GM21526 (cell line): Measurements from ENCODE around the gene ANHX.

Experiments
- ATAC-seq: cut with Tn5 transposase; IDR thresholded peaks from one replicate; pipeline ENCODE4 v1.9.1; 2021; ENCODE audit warnings: moderate library complexity; ENCODE audit not compliant: unreplicated experiment, low FRiP score

ANHX gene

DNA sequence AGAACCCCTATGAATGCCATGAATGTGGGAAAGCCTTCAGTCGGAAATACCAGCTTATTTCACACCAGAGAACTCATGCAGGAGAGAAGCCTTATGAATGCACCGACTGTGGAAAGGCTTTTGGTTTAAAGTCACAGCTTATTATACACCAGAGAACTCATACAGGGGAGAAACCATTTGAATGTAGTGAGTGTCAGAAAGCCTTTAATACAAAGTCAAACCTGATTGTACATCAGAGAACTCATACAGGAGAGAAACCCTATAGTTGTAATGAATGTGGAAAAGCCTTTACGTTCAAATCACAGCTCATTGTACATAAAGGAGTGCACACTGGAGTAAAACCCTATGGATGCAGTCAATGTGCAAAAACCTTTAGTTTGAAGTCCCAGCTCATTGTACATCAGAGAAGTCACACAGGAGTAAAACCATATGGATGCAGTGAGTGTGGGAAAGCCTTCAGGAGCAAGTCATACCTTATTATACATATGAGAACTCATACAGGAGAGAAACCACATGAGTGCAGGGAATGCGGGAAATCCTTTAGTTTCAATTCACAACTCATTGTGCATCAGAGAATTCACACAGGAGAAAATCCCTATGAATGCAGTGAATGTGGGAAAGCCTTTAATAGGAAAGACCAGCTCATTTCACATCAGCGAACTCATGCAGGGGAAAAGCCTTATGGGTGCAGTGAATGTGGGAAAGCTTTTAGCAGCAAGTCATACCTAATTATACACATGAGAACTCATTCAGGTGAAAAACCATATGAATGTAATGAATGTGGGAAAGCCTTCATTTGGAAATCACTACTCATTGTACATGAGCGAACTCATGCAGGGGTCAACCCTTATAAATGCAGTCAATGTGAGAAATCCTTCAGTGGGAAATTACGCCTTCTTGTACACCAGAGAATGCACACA, 32.1 kb downstream of the ANHX start:
- ATAC-seq = no peak

DNA sequence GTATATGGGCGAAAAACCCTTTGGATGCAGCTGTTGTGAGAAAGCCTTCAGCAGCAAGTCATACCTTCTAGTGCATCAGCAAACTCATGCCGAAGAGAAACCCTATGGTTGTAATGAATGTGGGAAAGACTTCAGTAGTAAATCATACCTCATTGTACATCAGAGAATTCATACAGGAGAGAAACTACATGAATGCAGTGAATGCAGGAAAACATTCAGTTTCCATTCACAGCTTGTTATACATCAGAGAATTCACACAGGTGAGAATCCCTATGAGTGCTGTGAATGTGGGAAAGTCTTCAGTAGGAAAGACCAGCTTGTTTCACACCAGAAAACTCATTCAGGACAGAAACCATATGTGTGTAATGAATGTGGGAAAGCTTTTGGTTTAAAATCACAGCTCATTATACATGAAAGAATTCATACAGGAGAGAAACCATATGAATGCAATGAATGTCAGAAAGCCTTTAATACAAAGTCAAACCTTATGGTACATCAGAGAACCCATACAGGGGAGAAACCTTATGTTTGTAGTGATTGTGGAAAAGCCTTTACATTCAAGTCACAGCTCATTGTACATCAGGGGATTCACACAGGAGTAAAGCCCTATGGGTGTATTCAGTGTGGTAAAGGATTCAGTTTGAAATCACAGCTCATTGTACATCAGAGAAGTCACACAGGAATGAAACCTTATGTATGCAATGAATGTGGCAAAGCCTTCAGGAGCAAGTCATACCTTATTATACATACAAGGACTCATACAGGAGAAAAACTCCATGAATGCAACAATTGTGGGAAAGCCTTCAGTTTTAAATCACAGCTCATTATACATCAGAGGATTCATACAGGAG, 33.0 kb downstream of the ANHX start:
- ATAC-seq = no peak

DNA sequence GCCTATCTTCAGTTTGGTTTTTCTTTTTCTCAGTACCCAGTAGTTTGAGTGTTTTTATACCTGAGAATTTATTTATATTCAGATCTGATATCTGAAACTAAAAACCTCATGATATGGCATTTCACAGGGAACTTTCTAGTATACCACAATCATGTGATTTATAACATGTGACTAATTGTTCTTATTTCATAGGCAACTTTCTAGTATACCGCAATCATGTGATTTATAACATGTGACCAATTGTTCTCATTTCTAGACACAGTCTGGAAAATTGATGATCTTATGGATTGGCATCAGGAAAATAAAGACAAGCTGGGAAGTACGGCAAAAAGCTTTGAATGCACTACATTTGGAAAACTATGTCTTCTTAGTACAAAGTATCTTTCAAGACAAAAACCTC, 33.8 kb downstream of the ANHX start:
- ATAC-seq = no peak

DNA sequence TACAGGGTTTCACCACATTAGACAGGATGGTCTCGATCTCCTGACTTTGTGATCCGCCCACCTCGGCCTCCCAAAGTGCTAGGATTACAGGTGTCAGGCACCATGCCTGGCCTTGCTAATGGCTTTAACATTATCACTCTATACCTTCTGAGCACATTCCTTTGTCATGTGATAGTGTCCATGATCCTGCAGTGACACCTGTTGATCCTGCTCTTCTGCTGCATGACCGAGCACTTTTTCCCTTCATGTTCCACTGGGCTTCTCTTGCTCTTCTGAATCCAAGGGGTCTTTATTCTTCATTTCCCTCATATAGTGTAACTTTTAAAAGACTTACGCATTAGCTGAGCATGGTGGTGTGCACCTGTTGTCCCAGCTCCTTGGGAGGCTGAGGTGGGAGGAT, 42.8 kb downstream of the ANHX start:
- no peak for ATAC-seq

DNA sequence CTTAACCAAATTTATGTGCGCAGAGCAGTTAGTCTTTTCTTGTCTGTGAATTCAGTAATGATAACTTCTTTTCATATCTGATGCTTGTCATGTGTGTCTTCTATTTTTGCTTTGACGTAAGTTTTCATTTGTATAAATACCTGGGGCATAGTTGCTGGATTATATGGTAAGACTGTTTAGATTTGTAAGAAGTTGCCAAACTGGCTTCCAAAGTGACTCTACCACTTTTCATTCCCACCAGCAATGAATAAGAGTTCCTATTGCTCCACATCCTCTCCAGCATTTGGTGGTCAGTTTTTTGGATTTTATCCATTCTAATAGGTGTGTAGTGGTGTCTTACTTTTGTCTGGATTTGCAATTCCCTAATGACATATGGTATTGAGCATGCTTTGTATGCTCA, 45.5 kb downstream of the ANHX start:
- ATAC-seq = no peak

DNA sequence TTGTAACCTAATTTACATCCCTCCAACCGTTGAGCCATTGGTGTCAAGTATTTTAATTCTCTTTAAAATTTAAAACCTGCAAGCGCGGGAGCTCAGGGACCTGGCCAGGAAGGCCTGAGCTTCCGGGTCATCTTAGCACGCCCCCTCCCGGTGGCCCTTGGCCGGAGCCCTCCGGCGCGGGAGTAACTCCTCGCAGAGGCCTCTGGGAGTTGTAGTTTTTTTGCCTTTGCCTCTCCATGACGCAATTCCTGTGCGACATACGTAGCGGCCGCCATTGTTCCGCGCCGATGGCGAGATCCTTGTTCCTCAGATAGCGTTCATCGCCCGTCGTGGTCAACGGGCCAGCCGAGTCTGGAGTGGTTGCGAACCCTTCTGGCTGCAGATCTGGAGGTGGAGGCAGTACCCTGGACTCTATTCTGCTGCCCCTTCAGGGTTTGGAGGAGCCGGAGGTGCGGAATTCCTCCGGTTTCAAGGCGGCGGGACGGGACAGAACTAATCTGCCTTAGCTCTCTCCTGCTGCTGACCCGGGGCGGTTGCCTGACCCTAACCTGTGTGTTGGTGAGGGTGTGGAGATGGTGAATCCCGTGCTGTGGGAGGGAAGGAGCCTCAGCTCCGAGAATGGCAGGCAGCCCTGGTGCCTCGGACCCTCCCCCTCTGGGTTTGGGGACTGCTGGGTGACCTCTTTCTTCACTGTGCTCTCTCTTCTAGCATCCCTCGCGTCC, 54.3 kb downstream of the ANHX start, which contains the start of gene ZNF268:
Gene ZNF268, plus strand, starts transcription at position 258 of the 722 bp plus-strand sequence. CDS start 503 bp downstream, outside the sequence.
- peak; percentile 95 for ATAC-seq

DNA sequence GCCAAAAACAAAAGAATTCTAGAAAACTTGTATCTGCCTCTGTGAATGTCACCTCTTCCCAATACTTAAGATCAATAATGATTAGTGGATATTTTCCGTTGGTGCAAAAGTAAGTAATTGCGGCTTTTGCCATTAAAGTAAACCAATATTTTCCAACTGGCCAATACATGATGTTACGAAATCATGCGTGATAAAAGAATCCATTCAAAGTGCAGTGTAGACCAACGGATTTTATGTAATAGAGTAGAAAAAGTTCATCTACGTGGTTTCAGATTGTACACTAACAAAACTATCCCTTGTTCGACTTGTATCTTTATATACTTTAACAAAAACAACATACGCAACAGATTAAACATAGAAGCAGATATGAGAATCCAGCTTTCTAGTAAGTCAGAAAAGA, 55.0 kb downstream of the ANHX start:
- no peak for ATAC-seq

DNA sequence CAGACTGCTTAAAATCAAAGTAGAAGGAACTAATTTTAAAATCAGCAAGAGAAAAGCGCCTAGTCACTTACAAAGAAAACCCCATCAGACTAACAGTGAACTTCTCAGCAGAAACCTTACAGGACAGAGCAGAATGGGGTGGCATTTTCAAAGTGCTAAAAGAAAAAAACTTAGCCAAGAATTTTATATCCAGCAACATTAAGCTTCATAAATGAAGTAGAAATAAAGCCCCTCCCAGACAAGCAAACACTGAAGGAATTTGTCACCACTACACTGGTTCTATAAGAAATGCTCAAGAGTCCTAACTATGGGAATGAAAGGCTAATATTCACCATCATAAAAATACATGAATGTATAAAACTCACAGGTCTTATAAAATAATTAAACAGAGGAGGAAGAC, 60.8 kb downstream of the ANHX start:
- ATAC-seq = no peak

DNA sequence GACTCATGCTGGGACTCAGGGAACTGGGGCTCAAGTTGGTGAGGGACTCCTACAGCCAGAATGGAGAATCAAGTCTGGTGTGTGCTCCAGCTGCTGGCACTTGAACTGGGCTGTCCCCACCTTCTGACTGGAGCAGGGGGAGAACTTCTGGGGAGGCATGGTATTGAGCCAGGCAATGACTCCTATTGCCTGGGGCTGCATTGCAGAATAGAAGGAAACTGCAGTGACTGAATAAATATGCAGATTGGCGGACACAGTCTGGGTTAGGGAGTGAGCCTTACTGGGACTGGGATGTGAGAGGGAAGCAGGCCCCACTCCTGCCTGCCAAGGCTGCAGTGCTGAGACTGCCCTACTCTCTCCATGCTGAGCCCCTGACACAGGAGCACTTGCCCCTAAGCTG, 63.2 kb downstream of the ANHX start:
- no peak for ATAC-seq
